ENCODE results near the gene NOTCH4.

NOTCH4 gene

GRCh38 chr6:32224696-32225095 lies 829 bp upstream of the NOTCH4 start:
- POLR2A ChIA-PET = no interaction called here
- CTCF ChIA-PET = no interaction called here

DNA sequence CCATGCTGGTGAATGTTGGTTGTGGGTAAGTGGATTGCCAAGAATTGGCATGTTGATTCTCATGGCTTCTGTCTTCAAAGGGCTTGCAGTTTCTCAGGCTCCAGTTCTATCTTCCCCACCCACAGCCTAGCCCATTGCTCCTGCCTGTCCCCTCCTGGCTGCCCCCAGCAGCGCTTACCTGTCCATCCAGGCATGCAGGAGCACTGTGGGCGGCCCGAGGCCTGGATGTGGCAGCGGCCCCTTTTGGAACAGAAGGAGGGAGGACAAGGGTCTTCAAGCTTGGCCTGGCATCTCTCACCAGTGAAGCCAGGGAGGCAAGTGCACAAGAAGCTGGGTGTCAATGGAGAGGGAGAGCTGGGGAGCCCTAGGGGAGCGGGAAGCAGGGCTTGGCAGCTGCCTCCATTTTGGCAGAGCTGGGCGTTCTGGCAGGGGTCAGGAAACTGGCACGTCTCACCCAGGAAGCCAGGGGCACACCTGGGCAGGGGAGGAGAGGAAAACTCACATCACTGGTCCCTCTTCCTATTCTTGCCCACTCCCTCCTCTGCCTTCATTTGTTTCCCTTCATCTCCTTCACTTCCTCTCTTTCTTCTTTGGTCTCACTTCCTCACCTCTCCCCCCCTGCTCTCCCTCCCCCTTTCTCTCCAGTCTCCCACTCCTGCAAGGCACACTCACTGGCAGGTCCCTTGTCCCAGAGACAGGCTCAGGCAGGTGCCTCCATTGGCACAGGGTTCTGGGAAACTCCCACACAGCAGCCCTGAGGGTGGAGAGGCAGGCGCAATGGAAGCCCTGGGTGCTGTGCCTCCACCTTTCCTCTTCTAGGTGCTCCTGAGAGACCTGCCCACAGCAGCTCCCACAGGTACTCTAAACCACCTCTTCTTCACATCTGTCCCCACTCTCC lies 1.3 kb downstream of the NOTCH4 start:
- CTCF ChIA-PET = interaction anchor here (0.5 kb wide), 2 partner anchors 10 to 133 kb away, joined by 3 to 6 read pairs; no protein-coding TSS in a partner anchor
- no peak for TF ChIP-seq L3MBTL2 (conservative IDR thresholded peaks at IDR 0.05)
- TF ChIP-seq FOXA1 (IDR thresholded peaks at IDR 0.05) = no peak
- TF ChIP-seq LEF1 (IDR thresholded peaks at IDR 0.05; ENCODE audit: borderline replicate concordance) = no peak
- TF ChIP-seq FOXK2 (IDR thresholded peaks at IDR 0.05) = no peak
- TF ChIP-seq HDGF (IDR thresholded peaks at IDR 0.05; ENCODE audit: borderline replicate concordance) = no peak
- TF ChIP-seq ZNF384 (IDR thresholded peaks at IDR 0.05) = no peak
- no peak for TF ChIP-seq BHLHE40 (IDR thresholded peaks at IDR 0.05; ENCODE audit: borderline replicate concordance)
- no peak for TF ChIP-seq SUZ12 (IDR thresholded peaks at IDR 0.05)
- no peak for TF ChIP-seq CTBP1 (IDR thresholded peaks at IDR 0.05; ENCODE audit: borderline replicate concordance)
- TF ChIP-seq FOXM1 (IDR thresholded peaks at IDR 0.05; ENCODE audit: borderline replicate concordance) = no peak
- no peak for TF ChIP-seq SP1 (IDR thresholded peaks at IDR 0.05)
- TF ChIP-seq, protein P1, sequence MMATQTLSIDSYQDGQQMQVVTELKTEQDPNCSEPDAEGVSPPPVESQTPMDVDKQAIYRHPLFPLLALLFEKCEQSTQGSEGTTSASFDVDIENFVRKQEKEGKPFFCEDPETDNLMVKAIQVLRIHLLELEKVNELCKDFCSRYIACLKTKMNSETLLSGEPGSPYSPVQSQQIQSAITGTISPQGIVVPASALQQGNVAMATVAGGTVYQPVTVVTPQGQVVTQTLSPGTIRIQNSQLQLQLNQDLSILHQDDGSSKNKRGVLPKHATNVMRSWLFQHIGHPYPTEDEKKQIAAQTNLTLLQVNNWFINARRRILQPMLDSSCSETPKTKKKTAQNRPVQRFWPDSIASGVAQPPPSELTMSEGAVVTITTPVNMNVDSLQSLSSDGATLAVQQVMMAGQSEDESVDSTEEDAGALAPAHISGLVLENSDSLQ (IDR thresholded peaks at IDR 0.05) = no peak
- no peak for TF ChIP-seq ELF4 (IDR thresholded peaks at IDR 0.05)
- TF ChIP-seq NFRKB (IDR thresholded peaks at IDR 0.05) = no peak
- POLR2A ChIA-PET = no interaction called here
- DNase-seq (ENCODE audit: extremely low spot score) = no peak

More at GRCh38 chr6:32224696-32225095, 829 bp upstream of the NOTCH4 start:
- TF ChIP-seq, protein P1 (IDR thresholded peaks at IDR 0.05) = no peak
- TF ChIP-seq ELF4 (IDR thresholded peaks at IDR 0.05) = no peak
- no peak for TF ChIP-seq TARDBP (IDR thresholded peaks at IDR 0.05)
- no peak for TF ChIP-seq CTBP1 (IDR thresholded peaks at IDR 0.05; ENCODE audit: borderline replicate concordance)
- TF ChIP-seq SUZ12 (IDR thresholded peaks at IDR 0.05) = no peak
- no peak for TF ChIP-seq BHLHE40 (IDR thresholded peaks at IDR 0.05; ENCODE audit: borderline replicate concordance)
- no peak for TF ChIP-seq NFRKB (IDR thresholded peaks at IDR 0.05)
- no peak for TF ChIP-seq FOXA1 (IDR thresholded peaks at IDR 0.05)
- TF ChIP-seq ARNT (IDR thresholded peaks at IDR 0.05) = no peak
- TF ChIP-seq FOXK2 (IDR thresholded peaks at IDR 0.05) = no peak
- no peak for TF ChIP-seq SP1 (IDR thresholded peaks at IDR 0.05)
- no peak for TF ChIP-seq LEF1 (IDR thresholded peaks at IDR 0.05; ENCODE audit: borderline replicate concordance)
- no peak for TF ChIP-seq HDGF (IDR thresholded peaks at IDR 0.05; ENCODE audit: borderline replicate concordance)
- no peak for TF ChIP-seq ZNF384 (IDR thresholded peaks at IDR 0.05)
- no peak for TF ChIP-seq L3MBTL2 (conservative IDR thresholded peaks at IDR 0.05)
- no peak for TF ChIP-seq FOXM1 (IDR thresholded peaks at IDR 0.05; ENCODE audit: borderline replicate concordance)
- no peak for DNase-seq (ENCODE audit: extremely low spot score)

DNA sequence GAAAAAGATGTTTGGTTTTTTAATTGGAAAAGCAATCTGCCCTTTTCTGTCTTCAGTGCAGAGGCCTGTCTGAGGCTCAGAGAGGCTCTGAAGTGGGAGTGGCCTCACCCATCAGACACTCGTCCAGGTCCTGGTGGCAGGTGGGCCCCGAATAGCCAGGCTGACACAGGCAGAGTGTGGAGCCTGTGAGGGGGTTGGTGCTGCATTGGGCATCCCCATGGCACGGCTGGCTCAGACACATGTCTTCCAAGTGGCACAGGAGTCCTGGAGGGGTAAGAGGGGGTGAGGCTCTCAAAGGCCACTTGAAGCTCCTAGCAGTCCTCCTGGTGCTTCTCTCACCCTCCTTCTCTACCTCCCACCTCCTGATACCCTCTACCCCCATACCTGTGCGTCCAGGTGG lies 3.8 kb downstream of the NOTCH4 start:
- no peak for TF ChIP-seq HDGF (IDR thresholded peaks at IDR 0.05; ENCODE audit: borderline replicate concordance)
- TF ChIP-seq FOXK2 (IDR thresholded peaks at IDR 0.05) = no peak
- no peak for TF ChIP-seq ELF4 (IDR thresholded peaks at IDR 0.05)
- TF ChIP-seq BHLHE40 (IDR thresholded peaks at IDR 0.05; ENCODE audit: borderline replicate concordance) = no peak
- TF ChIP-seq NFRKB (IDR thresholded peaks at IDR 0.05) = no peak
- TF ChIP-seq FOXA1 (IDR thresholded peaks at IDR 0.05) = no peak
- TF ChIP-seq L3MBTL2 (conservative IDR thresholded peaks at IDR 0.05) = no peak
- TF ChIP-seq FOXM1 (IDR thresholded peaks at IDR 0.05; ENCODE audit: borderline replicate concordance) = no peak
- no peak for TF ChIP-seq ZNF384 (IDR thresholded peaks at IDR 0.05)
- no peak for TF ChIP-seq SUZ12 (IDR thresholded peaks at IDR 0.05)
- TF ChIP-seq SP1 (IDR thresholded peaks at IDR 0.05) = no peak
- no peak for TF ChIP-seq LEF1 (IDR thresholded peaks at IDR 0.05; ENCODE audit: borderline replicate concordance)
- CTCF ChIA-PET = no interaction called here
- POLR2A ChIA-PET = no interaction called here
- DNase-seq (ENCODE audit: extremely low spot score) = no peak

DNA sequence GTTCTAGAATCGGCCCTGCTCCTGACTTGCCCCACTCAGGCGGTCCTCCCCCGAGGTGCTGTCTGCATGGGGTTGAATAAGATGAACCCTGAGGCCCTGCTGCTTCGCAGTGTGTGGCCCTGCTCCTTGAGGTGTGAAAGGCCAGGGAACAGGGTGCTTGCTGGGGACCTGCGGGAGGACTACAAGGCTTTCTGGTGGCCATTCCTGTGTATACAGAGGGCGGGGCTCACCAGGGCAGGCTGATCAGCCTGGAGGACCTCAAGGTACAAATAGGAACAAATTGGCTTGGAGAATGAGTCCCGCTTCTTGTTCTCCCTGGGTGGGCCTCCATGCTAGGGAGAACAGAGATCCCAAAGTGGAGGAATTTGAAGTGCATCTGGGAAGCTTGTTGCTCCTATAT lies 5.7 kb downstream of the NOTCH4 start:
- TF ChIP-seq, protein P1 (IDR thresholded peaks at IDR 0.05) = no peak
- no peak for TF ChIP-seq LEF1 (IDR thresholded peaks at IDR 0.05; ENCODE audit: borderline replicate concordance)
- no peak for TF ChIP-seq FOXK2 (IDR thresholded peaks at IDR 0.05)
- TF ChIP-seq L3MBTL2 (conservative IDR thresholded peaks at IDR 0.05) = no peak
- no peak for TF ChIP-seq ARNT (IDR thresholded peaks at IDR 0.05)
- TF ChIP-seq FOXA1 (IDR thresholded peaks at IDR 0.05) = no peak
- TF ChIP-seq ELF4 (IDR thresholded peaks at IDR 0.05) = no peak
- ChIA-PET POLR2A (no interaction called here), CTCF (interaction anchor here (0.9 kb wide), 1 partner anchor 99 kb away, joined by 3 read pairs; no protein-coding TSS in a partner anchor)
- no peak for DNase-seq (ENCODE audit: extremely low spot score)

DNA sequence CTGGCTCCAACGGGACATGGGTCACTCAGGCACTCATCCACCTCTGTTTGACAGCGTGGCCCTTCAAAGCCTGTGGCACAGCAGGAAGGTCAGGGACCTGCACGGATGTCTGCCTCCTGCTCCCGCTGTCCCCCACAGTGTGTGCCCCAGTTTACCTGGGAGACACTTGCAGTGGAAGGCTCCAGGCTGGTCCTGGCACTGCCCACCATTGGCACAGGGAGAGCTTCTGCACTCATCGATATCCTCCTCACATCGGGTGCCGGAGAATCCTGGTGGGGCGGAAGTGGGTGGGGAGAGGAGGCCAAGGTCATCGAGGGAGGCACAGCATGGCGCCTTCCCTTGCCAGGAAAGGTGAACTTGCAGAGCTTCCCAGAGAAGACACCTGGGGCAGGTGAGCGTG lies 6.9 kb downstream of the NOTCH4 start:
- POLR2A ChIA-PET = no interaction called here
- CTCF ChIA-PET = no interaction called here
- TF ChIP-seq ELF4 (IDR thresholded peaks at IDR 0.05) = no peak
- TF ChIP-seq NFRKB (IDR thresholded peaks at IDR 0.05) = no peak
- no peak for TF ChIP-seq FOXA1 (IDR thresholded peaks at IDR 0.05)
- TF ChIP-seq LEF1 (IDR thresholded peaks at IDR 0.05; ENCODE audit: borderline replicate concordance) = no peak
- TF ChIP-seq BHLHE40 (IDR thresholded peaks at IDR 0.05; ENCODE audit: borderline replicate concordance) = no peak
- TF ChIP-seq CTBP1 (IDR thresholded peaks at IDR 0.05; ENCODE audit: borderline replicate concordance) = no peak
- TF ChIP-seq ZNF384 (IDR thresholded peaks at IDR 0.05) = no peak
- no peak for TF ChIP-seq FOXM1 (IDR thresholded peaks at IDR 0.05; ENCODE audit: borderline replicate concordance)
- TF ChIP-seq, protein P1 (IDR thresholded peaks at IDR 0.05) = no peak
- TF ChIP-seq FOXK2 (IDR thresholded peaks at IDR 0.05) = no peak
- no peak for TF ChIP-seq SP1 (IDR thresholded peaks at IDR 0.05)
- no peak for TF ChIP-seq TARDBP (IDR thresholded peaks at IDR 0.05)
- no peak for TF ChIP-seq HDGF (IDR thresholded peaks at IDR 0.05; ENCODE audit: borderline replicate concordance)
- TF ChIP-seq L3MBTL2 (conservative IDR thresholded peaks at IDR 0.05) = no peak
- no peak for DNase-seq (ENCODE audit: extremely low spot score)
